Fibroblast of lung (primary cell): Measurements from ENCODE around the gene SRL.
"Not testable (repeated sequence)": the region's sequence is repeated elsewhere in the genome, so short reads cannot be mapped to it uniquely, and the experiment has no call there.

ENCODE experiments used
- CTCF ChIP-seq, 2 donors: IDR thresholded peaks in 1 of 2; conservative IDR thresholded peaks in 1 of 2; 1 replicate in 1 of 2; 2 replicates in 1 of 2; pipeline ENCODE4 v1.5.1; 2011 to 2012; ENCODE audit warnings: low read length in 2 of 2, control low read depth in 1 of 2, inconsistent platforms in 1 of 2, low read depth in 1 of 2, mild to moderate bottlenecking in 1 of 2
- EZH2 ChIP-seq: IDR thresholded peaks from 2 replicates; pipeline ENCODE4 v1.5.1; 2012; ENCODE audit warnings: low read length, control low read depth, mild to moderate bottlenecking; ENCODE audit errors: missing control alignments

DNA sequence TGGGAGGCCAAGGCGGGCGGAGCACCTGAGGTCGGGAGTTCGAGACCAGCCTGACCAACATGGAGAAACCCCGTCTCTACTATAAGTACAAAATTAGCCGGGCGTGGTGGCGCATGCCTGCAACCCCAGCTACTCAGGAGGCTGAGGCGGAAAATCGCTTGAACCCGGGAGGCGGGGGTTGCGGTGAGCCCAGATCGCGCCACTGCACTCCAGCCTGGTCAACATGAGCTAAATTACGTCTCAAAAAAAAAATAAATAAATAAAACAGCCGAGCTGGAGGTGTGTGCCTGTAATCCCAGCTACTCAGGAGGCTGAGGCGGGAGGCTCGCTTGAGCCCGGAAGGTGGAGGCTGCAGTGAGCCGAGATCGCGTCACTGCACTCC lies 11.1 kb upstream of the SRL start:
- TF ChIP-seq EZH2; CTCF (conservative IDR thresholded peaks at IDR 0.05 in 1 of 2, IDR thresholded peaks at IDR 0.05 in 1 of 2; ENCODE audit: low read depth in 1 of 2, low read length in 2 of 2): not testable (repeated sequence)
